ENCODE measurements around the gene BCKDHB.

Gene BCKDHB

DNA sequence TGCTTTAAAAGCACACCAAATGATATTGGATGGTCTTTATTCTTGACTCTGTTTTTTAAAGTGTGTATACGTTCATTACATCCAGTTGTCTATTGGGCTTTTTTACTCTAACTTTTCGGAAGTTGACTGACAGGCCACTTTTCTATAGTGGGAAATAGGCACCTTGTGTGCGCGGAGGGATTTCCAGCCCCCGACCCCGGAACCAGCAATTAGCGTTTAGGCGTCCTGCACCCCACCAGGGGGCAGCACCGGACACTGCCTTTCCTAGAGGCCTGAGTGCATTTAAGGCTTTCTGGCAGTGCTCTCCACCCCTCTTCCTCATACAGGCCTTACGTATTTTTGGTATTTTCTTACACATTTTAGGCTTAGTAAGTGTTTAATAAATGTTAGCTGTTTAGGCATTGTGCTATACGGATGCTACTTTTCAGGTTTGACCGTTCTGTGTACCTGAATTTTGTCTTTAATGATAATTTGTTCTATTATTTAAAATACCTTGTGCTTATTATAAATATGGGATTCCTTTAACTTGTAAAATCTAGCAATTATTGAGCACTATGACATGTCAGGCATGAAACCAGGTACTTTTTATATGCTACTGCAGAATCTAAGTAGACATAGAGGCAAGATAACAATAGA lies 231.8 kb downstream of the BCKDHB start:
- no peak for DNase-seq

DNA sequence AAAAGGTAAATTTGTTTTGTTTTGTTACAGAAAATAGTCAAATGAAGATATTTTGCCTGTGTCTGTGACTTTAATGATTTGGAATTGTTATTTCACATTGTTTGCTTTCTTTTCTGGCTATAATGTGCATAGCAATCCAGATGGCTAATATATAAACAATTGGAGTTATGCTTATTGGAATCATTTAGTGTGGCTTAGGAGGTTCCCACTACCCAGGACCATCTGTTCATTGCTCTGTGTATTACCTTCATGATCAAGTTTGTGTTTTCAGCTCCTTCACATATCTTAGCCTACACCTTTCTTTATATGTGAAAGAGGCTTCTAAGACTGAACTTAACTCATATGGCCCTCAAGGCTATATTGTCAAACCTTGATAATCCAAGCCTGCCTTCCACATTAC lies 232.9 kb downstream of the BCKDHB start:
- DNase-seq = no peak

DNA sequence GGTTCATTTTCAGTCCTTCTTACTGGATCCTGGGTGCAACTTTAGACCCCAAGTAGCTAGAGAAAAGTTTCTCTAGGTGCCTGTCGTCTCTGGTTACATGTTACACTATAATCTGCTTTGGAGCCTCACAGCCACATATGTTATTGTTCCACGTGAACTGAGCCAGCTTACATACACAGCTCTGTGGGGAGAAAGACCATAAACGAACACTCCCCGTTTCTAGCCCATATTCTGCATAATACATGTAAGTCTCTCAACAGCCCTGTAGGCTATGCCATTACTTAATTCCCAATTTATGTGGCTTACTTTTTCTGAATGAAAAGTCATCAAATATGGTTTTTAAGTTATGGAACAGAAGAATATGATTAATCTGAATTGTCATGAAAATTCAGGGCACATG lies 233.8 kb downstream of the BCKDHB start:
- no peak for DNase-seq

DNA sequence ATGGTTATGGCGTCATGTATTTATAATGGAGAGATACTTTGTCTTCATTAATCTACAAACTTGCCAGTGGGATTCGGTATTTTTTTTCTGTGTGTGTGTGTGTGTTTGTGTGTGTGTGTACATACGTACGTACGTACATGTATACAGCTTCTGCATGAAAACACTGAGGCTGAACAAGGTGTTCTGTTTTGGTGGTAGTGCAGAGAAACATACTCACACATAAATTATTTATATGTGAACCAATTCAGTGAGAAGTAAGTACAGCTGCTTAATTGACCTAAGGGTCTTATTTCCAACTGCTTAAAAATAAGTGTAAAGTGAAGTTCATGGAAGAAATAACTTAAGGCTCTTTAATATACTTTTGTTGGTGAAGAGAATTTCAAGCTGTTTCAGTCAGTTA lies 234.2 kb downstream of the BCKDHB start:
- DNase-seq = no peak

DNA sequence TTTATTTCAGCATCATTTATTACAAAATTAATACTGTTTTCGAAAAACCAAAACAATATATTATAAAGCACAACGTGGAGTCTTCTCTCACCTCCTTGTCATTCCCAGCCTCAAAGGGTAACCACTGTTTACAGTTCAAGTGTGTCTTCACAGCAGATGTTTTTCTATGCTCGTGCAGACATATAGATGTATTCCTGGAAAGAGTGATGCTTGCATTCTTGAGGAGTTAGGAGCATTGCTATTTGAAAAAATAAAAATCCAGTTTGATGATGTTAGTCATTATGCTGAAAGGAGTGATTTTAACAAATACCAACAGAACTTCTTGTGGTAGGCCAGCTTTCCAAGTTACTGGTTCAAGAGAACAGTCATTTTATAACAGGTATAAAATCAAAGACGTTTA lies 234.9 kb downstream of the BCKDHB start:
- DNase-seq = no peak

DNA sequence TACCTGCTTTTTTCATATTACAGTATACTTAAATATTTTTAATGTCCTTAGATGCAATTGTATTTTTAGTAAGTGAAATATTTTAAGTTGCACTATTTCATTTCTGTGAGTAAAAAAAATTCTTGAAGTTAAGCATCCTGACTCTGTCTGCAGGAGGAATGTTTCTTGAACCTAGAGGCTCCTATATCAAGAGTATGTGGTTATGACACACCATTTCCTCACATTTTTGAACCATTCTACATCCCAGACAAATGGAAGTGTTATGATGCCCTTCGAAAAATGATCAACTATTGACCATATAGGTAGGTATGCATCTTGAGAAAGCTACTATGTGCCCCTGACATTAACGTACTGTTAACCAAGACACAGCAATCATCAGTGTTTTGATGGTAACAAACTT lies 237.0 kb downstream of the BCKDHB start:
- DNase-seq = no peak

DNA sequence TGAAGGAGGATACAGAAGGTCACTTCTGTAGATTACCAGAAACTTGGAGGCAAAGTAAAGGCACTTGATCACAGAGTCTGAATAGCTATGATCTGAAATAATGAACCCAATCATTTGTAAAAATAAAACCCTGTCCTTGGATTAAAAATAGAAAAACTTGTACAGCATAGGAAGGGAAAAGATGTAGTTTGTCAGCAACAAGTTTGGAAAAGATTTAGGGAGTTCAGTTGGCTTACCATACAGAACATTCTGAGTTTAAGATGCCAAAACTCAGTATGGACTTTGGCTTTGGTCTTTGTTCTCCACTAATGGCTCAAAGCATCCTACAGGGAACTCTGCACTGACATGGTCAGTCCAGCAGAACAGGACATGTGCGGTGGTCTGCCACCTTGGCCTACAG lies 240.6 kb downstream of the BCKDHB start:
- no peak for DNase-seq

DNA sequence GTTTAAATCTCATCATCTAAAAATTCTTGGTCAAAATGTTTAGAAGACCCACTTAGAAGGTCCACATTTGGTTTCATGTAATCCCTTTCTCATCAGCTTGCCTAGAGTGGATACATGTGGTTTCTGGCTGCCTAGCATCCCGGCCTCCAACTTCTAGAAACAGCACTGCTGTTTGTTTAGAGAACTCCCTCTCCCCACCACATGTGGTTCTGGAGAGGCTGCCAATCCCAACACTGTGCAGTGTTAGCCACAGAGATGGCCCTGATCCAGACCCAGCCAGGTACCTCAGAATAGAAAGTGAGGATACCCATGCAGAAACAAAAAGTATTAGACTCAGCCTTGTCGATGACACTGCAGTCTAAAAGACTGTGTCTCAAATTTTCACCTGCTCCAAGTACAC lies 241.8 kb downstream of the BCKDHB start:
- DNase-seq = no peak

DNA sequence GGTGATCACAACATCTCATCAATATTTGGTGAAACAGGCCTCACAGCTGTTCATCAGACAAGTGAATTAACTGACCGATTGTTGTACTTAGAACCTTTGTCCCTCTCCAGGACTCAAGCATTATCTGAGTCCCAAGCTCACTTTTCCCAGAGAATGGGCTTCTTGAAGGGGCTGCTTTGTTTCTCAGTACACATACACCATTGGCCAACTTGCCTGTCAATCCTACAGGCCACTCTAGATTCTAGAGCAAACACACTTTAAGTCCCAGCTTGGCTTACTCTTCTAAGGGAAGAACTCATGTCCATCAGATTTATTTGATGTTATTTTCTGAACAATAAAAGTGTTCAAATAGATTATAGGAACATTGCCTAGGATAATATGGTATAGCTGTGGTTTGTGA lies 249.5 kb downstream of the BCKDHB start:
- no peak for DNase-seq

DNA sequence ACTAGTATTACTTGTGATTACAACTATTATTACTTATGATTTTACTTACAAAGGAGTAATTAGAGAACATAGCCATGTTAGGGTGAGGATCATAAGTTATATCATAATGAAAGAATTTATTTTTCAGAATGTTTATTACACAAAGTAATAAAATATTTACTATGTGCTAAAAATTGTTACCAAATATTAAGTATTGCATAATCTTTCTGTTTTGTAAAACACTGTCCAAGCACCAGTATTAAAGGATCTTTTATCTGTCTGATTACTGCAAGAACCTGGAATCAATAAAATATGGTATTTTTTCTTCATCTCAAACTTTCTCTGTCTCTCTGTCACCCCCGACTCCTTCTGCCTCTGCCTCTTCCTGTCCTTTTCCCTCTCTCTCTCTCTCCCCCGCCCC lies 250.1 kb downstream of the BCKDHB start:
- DNase-seq = no peak

DNA sequence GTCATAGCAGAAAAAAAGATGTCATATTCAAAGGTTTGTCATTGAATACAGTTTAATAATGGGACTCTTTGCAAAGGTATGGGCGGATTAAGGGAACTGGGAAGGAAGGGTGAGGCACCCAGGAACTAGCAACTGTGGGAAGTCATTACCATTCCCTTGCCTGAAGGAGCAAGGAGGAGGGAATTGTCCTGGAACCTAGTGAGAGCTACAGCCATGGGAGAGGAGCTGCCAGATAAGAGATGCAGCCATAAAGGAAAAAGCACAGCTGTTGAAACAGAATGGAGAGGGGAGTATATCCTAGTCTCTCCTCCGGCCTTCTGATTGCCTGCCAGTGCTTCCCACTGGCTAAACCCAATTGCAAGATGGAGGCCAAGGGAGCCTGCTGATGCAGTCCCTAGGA lies 250.6 kb downstream of the BCKDHB start:
- DNase-seq = no peak

DNA sequence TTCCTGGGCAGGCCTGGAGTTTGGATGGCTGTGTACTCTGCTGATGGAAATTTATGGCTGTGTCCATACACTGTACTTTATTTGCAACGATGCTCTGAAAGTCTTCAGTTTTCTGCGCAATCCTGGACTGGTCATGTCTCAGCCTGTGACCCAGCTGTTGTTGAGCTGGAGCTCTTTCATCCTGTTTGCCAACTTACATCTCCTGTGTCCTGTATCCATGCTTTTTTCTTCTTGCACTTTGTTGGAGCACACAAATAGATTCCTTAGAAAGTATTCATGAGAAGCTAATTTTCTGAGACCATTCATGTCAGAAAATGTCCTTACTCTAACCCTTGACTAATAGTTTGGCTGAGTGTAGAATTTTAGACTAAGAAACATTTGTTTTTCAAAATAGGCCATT lies 251.2 kb downstream of the BCKDHB start:
- no peak for DNase-seq

DNA sequence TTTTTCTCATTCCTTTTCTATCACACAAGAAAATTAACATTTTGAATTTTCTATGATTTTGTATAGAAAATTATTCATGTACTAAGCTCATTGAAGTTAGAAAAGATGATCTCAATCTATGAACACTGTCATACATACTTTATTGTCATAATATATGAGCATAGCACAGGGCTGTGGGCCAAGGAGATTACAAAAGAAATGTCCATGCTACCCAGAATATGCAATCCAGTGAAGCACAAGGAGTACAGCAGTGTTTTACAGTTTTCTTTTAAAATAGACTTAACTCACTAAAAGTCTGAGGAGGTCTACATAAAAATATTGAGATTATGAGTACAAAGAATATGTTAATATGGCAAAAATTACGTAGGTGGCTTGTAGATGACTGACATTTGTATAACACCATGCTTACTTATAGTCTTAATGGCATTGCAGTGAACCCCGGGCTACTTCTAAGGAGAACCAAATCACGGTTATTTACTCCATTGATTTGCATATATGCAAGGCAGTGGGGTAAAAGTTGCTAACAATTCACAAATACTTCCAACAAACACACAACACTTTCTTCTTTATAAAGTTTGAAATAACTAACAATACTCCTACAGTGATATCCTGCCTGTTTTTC lies 257.1 kb downstream of the BCKDHB start:
- no peak for DNase-seq

DNA sequence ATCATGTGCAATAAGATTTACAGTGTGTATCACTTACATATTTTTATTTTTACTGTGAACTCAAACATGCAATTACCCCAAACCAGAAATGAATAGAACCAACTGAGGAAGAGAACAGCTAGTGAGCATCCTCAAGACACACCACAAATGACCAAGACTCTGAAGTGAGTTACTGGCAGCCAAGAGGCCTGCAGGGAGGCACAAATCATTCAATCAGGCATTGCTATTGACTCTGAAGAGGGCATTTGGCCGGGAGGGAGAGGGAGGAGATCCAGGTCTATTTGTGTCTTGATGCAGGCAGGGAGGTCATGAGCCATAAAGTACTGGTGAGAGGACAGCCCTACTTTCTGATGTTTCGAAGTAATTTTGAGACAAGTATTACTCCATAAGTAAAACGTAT lies 257.7 kb downstream of the BCKDHB start:
- no peak for DNase-seq

DNA sequence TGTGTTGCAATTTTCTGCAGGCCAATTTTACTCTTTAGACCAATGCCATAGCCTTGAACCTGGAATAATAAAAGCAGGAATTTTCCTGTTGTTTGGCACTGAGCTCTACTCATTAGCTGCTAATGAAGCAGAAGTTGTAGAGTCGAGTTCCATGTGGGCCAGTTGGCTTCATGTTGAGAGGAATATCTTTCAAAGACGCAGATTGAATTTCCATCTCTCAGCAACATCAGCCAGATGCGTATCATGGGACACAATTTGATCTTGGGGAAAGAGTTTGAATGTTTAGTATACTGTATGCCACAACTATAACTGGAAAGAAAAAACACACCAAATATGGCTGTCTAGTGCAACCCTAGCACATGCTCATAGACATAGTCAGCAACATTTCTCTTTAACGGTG lies 259.6 kb downstream of the BCKDHB start:
- no peak for DNase-seq

DNA sequence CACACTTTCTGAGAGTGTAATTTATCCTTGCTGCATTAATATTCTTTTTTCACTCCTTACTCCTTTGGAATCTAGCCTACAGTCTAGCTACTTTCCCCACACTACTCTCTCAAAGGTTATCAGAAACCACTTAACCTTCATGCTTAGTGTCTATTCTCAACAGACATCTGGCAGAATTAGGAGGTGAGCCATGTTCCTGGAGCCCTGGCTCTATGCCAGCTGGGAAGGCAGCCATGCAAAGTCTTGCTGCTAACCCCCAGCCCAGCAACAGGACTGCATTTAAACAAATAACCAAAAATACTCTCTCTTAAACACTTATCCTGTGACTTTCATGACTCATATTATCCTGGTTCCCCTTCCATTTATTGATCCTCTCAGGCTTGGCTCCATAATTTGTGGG lies 260.2 kb downstream of the BCKDHB start:
- DNase-seq = peak; percentile 79

DNA sequence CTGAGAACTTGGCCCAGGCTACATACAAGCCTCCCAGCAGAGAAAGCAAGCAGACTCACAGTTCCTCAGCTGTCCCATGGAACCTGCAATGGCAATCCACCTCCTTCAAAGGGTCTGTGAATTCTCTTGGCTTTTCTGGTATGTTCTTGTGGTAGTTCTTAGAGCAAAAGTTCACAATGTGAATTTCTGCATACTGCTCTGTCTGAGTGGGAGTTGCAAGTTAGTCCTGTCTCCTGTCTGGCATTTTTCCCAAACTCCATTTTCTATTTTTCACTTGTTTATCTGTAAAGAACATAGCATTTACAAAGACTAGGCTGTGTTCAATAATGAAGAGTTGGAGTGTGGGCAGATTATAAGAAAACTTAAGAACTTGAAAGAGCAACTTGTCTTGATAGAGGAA lies 269.9 kb downstream of the BCKDHB start:
- no peak for DNase-seq

DNA sequence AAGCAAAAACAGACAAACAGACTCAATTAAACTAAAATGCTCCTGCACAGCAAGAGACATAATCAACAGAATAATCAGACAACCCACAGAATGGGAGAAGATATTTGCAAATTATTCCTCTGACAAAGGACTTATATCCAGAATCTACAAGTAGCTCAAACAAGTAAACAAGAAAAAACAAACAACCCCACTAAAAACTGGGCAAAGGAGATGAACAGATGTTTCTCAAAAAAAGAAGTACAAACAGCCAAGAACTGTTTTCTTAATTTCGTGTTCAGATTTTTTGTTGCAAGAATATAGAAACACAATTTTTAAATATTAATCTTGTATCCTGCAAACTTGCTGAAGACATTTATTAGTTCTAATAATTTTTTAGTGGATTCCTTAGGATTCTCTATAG lies 274.1 kb downstream of the BCKDHB start:
- no peak for DNase-seq

DNA sequence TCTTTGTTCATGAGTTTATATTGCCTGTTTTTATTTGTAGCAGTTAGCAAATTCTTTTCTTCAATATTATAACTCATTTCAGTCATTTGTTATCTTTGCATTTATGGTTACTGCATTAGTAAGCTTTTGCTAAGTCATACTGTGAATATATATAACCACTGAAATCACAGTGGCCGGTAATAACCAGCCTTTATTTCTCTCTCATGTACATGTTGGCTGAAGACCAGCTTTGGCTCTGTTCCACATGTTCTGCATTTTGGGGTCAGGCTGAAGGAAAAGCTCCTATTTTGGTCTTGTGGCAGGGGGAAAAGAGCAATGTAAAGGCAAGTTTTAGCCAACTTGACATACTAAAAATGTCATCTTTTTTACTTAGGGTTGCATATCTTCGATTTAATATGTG lies 276.3 kb downstream of the BCKDHB start:
- no peak for DNase-seq

DNA sequence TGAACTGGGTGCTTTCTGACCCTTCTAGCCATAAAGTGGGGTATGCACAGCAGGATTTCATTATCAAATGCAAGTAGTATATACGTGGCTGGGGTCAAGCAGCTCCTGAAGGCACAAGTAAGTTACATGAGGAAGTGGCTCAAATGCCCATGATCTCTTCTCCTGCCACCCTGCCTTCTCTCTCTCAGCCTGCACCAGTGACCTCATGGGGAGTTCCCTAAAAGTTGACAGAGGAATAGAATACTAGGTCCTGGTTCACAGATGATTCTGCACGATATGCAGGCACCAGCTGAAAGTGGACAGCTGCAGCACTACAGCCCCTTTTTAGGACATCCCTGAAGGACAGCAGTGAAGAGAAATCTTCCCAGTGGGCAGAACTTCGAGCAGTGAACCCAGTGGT lies 282.0 kb downstream of the BCKDHB start:
- no peak for DNase-seq
